NCI-H1930 (cell line): Measurements from ENCODE around the gene MRPL49.
"Not testable (repeated sequence)": the region's sequence is repeated elsewhere in the genome, so short reads cannot be mapped to it uniquely, and the experiment has no call there.

ENCODE experiments used
- DNase-seq, 2 experiments: peaks; one replicate each; lab custom pipeline; 2025; lab: John Stamatoyannopoulos, UW

Gene MRPL49

DNA sequence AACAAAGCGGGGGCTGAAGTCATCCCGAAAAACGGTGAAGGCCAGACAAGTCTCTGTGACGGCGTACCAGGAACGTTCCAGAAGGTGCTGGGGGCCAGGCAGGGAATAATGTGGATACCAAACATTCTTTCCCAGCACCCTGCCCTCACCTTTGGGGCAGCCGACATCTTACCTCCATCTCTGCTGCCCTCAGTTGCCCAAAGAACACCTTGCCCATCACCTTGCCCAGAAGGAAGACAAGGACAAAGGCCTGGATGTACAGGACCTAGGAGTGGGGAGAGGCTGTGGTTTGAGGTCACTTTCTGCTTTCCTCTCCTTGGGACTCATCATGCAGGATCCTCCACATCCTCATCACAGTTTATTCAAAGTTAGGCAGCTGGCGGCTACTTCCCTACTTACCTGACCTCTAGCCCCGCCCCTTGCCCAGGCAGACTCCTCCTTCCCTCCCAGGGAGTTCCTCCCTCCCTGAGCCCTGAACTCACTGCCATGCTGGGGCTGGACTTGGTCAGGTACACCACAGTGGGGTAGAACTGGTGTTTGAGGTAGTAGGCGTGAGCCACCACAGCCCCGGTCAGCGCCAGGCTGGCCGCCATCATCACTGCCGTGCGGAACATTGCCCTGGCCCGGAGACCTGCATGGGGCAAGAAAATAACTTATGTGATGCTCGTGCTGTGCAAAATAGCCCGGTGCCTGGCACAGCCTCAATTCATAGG lies 11.0 kb downstream of the MRPL49 start:
- DNase-seq: no peak

DNA sequence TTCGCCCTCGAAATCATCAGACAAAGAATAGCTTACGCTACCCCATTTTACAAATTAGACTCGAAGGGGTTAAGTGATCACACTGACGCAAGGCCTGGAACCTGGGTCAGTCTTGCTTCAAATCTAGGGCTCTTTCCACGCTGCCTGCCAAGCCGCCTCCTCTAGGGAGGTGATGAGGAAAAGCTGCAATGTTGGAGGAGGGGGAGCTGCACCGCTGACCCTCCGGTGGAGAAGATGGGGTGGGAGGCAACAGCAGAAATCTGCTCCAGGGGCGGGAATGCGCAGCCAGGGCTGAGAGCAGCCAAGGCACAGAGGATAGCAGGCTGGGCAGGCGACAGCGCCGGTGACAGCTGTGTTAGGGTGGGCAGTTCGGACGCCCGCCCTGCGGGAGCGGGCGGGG lies 11.6 kb downstream of the MRPL49 start:
- no peak for DNase-seq

DNA sequence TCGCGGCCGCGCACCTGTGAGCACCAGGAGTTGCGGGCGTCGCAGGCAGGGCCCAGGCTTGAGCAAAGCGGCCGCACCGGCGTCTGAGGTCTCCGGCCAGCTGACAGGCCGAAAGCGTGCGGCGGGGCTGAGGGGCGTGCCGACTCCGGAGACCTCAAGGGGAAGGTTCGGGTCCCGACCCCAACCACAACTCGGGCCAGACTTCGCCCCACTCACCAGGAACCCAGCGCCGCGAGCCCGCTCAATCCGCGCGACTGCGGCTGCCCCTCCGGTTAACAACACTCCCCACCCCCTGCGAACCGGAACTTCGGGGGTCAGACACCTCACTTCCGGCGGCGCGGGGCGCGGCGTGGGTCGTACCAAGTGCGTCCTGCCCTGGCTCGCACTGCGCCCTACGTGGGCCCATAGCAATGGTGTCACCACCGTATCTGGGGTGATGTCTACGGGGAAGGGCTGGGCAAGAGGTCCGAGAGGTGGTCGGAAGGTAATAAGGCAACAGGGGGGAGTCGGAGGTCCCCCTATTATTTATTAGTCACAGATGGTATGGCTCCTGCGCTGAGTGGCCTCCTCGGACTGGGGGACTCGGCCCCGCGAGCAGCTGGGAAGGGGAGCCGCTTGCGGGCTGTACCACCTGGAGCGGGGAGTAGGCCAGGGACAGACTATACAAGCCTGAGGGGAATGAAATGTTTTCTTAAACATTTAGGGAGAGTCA lies 12.3 kb downstream of the MRPL49 start, which contains the start of gene SYVN1:
Gene SYVN1 (minus strand): TSS at position 280 of the 712 bp plus-strand sequence. CDS start 918 bp downstream, outside the sequence.
- peak; percentile 79 to 88 for DNase-seq

- DNase-seq: peak; percentile 93 to 94
These were observed 13.0 kb downstream of the MRPL49 start for GRCh38 chr11:65134952-65135632.

GRCh38 chr11:65135633-65136145 lies 13.6 kb downstream of the MRPL49 start:
- no peak for DNase-seq

GRCh38 chr11:65136515-65137096 lies 14.5 kb downstream of the MRPL49 start:
- no peak for DNase-seq

DNA sequence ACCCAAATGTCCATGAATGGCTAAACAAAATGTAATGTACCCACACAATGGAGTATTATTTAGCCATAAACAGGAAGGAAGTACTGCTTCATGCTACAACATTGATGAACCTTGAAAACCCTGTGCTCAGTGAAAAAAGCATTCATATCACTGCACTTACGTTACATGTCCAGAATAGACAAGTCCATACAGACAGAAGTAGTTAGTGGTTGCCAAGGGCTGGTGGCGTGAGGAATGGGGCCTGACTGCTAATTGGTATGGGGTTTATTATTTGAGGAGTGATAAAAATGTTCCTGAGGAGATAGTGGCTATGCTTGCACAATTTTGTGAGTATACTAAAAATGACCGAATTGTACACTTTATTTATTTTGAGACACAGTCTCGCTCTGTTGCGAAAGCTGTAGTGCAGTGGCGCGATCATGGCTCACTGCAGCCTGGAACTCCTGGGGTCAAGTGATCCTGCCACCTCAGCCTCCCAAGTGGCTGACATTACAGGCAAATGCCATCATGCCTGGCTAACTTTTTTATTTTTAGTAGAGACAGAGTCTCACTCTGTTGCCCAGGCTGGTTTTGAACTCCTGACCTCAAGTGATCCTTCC lies 19.9 kb downstream of the MRPL49 start:
- DNase-seq: no peak

- no peak for DNase-seq
These were observed 25.4 kb downstream of the MRPL49 start for GRCh38 chr11:65147352-65148075.

DNA sequence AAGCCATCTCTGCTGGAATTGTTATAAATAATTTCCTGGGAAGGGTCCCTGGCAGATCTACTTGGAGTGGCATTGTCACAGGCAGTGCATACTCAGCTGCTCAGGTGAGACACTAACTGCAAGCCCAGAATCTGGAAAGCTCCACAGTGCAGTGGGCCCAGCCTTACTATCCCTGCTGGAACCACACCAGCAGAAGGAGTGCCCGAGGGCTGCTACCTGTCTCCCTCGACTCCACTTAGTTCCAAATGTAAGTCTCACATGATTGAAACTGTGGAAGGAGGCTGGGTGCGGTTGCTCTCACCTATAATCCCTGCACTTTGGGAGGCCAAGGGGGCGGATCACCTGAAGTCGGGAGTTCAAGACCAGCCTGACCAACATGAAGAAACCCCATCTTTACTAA lies 26.5 kb downstream of the MRPL49 start:
- DNase-seq: no peak

GRCh38 chr11:65150131-65150508 lies 28.0 kb downstream of the MRPL49 start:
- DNase-seq: not testable (repeated sequence)

DNA sequence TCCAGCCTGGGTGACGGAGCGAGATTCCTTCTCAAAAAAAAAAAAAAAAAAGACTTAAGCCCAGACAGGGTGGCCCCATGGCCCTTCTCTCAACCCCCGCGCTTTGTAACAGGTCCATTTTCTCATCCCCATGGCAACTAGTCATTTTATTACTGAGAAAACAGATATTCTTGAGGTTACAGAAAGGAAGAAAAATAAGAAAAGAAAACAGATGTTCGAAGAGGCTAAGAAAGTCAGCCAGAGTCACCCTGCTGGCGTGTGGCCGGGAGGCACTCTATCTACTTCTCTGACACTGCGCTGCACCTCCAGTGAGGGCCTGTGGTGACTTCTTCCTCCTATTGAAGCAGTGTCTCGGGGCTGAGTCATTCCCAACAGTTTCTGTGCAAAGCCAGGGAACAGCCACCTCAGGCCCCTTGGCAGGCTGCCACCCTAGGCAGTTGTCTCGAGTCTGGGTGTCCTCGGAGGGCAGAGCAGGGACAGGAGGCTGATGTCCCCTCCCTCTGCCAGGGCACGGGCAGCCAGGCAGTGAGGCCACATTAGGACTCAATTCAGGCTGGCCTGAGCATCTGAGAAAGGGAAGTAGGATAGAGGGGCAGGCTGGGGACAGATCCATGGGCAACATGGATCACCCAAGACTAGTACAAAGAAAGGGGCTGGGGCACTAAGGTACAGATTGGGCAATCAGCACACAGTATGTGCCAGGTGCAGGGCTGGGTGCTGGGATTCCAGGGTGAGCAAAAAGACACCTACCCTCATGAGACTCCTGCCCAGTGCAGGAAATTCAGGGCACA lies 28.6 kb downstream of the MRPL49 start:
- DNase-seq: no peak

- no peak for DNase-seq
These were observed 29.3 kb downstream of the MRPL49 start for GRCh38 chr11:65151331-65151899.

GRCh38 chr11:65152122-65152521 lies 30.0 kb downstream of the MRPL49 start:
- no peak for DNase-seq

DNA sequence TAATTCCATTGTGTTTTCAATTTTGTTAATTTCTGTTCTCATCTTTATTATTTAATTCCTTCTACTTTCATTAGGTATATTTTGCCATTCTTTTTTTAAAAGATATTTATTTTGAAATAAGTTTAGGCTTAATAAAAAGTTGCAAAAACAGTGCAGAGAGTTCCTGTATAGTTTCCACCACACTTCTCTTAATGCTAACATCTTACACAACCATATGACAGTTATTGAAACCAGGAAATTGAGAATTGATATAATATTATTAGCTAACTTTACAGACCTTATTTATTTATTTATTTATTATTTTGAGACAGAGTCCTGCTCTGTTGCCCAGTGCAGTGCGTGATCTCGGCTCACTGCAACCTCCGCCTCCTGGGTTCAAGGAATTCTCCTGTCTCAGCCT lies 34.1 kb downstream of the MRPL49 start:
- DNase-seq: no peak

GRCh38 chr11:65156926-65157325 lies 34.8 kb downstream of the MRPL49 start:
- no peak for DNase-seq

GRCh38 chr11:65157336-65157735 lies 35.2 kb downstream of the MRPL49 start:
- no peak for DNase-seq

DNA sequence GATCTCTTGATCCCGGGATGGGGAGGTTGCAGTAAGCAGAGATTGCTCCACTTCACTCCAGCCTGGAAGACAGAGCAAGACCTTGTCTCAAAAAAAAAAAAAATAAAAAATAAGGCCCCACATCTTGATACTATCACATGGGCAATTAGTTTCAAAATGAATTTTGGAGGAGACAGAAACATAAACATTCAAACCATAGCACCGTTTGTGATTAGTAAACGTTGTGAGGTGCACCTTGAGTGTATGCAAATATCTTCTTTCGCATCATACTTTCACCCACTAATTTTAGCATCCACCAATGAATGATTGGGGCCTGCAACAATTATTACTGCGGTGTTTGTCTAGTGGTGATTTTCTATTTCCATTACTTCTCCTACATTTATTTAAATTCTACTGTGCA lies 36.9 kb downstream of the MRPL49 start:
- DNase-seq: no peak

DNA sequence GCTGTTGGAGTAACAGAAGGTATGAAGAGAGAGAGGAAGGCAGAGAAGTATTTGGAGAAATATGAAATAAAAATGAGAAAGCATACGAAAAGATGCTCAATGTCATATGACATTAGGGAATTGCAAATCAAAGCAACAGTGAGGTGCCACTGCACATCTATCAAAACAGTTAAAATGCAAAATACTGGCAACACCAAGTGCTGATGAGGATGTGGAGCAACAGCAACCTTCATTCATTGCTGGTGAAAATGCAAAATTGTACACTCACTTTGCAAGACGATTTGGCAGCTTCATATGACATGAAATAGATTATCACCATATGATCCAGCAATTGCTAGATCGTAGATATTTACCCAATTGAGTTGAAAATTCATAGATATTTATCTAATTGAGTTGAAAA lies 38.5 kb downstream of the MRPL49 start:
- no peak for DNase-seq

DNA sequence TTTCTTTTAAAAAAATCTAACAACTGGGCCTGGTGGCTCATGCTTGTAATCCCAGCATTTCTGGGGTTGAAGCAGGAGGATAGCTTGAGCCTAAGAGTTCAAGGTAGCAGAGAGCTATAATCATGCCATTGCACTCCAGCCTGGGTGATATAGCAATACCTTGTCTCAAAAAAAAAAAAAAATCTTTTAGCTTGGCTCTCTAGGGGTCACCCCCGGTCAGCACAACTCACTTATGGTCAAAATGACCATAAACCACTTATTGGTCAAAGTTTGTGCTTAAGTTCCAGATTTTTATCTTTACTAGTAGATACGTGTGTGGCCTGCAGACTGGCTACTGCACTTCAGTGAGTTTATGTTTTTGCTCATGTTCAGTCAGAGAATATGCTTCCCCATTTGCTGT lies 41.6 kb downstream of the MRPL49 start:
- no peak for DNase-seq
